HG02840 (cell line): Measurements from ENCODE around the gene DDX50.
"Not testable (repeated sequence)": the region's sequence is repeated elsewhere in the genome, so short reads cannot be mapped to it uniquely, and the experiment has no call there.

Experiments
- ATAC-seq: cut with Tn5 transposase; IDR thresholded peaks from one replicate; pipeline ENCODE4 v1.9.1; 2021; ENCODE audit warnings: mild to moderate bottlenecking, moderate library complexity, moderate number of reproducible peaks; ENCODE audit not compliant: unreplicated experiment, low FRiP score

Gene DDX50

DNA sequence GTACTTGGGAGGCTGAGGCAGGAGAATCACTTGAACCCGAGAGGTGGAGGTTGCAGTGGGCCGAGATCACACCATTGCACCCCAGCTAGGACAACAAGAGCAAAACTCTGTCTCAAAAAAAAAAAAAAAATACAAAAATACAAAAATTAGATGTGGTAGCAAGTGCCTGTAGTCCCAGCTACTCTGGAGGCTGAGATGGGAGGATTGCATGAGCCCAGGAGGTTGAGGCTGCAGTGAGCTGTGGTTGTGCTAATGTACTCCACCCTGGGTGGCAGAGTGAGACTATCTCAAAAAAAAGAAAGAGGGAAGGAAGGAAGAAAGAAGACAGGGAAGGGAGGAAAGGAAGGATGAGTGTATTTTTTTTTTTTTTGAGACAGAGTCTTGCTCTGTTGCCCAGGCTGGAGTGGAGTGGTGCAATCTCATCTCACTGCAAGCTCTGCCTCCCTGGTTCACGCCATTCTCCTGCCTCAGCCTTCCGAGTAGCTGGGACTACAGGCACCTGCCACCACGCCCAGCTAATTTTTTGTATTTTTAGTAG lies 74.9 kb downstream of the DDX50 start:
- ATAC-seq = not testable (repeated sequence)

DNA sequence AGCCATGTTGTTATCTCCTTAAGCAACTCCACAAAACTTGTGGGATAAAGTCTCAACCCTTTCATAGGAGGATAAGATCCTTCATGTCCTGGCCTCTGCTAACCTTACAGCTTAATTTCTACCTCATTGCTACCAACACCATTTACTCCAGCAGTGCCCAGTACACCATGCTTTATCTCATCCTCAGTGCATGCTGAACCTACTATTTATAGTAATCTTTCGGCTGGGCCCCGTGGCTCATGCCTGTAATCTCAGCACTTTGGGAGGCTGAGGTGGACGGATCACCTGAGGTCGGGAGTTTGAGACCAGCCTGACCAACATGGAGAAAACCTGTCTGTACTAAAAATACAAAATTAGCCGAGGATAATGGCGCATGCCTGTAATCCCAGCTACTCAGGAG lies 78.6 kb downstream of the DDX50 start:
- ATAC-seq = not testable (repeated sequence)

DNA sequence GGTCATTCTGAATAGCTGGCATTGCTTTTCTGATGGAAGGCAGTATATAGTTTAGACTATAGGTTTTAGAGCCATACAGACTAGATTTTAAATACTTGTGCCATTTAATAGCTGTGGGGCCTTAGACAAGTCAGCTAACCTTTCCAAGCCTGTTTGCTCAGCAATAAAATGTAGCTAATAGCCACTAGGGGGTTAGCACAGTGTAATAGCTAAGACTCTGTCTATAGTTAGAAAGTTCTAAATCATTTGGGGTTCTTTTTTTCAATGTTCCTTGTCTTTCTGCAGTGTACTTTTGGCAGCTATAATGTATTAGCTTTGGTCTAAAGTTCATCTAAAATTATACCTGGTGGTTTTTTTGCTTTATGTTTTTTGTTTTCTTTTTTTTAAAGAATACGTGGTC lies 80.0 kb downstream of the DDX50 start:
- no peak for ATAC-seq

DNA sequence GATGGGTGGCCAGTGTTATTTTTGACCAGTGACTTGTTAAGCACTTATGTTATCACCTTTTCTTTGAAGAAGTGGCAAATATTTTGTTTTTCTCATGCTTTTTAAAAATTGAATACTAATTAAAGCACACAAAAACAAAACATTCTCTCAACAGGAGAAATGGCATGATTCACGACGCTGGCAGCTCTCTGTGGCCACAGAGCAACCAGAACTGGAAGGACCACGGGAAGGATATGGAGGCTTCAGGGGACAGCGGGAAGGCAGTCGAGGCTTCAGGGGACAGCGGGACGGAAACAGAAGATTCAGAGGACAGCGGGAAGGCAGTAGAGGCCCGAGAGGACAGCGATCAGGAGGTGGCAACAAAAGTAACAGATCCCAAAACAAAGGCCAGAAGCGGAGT lies 81.3 kb downstream of the DDX50 start:
- ATAC-seq = no peak

DNA sequence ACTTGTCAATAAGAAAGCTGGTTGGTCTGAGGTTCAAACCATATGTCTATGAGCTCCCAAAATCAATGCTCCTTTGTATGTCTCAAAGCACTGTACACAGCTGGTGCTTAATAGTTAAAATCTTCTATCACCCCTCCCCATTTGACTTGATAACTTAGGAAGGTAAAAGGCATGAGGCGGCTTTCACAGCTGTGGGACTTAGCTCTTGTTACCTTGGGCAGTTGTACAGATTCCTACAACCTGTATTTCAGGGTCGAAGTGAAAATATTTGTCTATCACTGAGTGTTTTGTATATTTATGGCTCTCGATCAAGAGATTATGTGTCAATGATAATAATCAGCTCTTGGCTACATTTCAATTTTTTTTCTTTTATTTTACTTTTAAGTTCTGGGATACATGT lies 86.5 kb downstream of the DDX50 start:
- ATAC-seq = no peak

DNA sequence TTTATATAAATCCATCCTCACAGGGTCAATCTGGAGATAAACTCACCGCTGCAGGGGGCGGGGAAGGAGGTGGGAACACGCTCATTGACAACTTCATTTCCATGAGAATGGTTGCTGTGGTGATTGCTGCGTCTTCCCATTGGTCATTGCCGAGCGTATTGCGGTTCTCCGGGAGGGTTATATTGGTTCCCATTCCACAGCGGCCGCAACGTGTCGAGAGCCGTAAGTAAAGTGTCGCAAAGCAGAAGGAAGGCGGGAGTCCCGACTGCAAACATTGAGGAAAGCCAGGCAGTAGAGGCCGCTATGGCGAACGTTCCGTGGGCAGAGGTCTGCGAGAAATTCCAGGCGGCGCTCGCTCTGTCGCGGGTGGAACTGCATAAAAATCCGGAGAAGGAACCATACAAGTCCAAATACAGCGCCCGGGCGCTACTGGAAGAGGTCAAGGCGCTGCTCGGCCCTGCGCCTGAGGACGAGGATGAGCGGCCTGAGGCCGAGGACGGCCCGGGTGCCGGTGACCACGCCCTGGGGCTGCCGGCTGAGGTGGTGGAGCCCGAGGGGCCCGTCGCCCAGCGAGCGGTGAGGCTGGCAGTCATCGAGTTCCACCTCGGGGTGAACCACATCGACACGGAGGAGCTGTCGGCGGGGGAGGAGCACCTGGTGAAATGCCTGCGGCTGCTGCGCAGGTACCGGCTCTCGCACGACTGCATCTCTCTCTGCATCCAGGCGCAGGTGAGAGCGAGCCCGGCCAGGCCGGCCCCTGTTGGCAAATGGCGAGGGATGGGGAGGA lies 87.6 kb downstream of the DDX50 start, which contains the start of gene KIFBP:
KIFBP (plus strand) TSS at position 274 of the 787 bp plus-strand sequence; CDS start at position 304, 30 bp downstream.
- peak; percentile 64 for ATAC-seq

DNA sequence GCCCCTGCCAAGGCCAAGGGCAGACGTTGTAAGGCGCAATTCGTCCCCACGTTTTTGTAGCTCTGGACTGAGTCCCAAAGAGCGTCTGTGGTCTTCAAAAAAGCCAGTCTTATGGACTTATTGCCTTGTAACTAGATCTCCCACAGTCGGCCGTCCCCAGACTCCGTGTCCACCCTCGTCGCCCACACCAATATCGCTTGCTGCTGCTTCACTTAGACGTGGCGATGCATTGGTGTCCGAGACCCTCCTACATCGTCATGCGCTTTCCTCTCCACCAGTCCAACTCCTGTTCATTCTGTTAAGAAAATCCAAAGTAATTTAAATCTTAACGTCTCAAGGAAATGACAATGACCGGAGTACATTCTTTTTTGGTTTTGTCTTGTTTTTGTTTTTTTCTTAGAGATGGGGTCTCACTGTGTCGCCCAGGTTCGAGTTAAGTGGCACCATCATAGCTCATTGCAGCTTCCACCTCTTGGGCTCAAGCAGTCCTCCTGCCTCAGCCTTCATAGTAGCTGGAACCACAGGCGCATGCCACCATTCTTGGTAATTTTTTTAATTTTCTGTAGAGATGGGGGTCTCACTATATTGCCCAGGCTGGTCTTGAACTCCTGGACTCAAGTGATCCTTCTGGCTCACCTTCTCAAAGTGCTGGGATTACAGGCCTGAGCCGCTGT lies 88.3 kb downstream of the DDX50 start:
- ATAC-seq = no peak

DNA sequence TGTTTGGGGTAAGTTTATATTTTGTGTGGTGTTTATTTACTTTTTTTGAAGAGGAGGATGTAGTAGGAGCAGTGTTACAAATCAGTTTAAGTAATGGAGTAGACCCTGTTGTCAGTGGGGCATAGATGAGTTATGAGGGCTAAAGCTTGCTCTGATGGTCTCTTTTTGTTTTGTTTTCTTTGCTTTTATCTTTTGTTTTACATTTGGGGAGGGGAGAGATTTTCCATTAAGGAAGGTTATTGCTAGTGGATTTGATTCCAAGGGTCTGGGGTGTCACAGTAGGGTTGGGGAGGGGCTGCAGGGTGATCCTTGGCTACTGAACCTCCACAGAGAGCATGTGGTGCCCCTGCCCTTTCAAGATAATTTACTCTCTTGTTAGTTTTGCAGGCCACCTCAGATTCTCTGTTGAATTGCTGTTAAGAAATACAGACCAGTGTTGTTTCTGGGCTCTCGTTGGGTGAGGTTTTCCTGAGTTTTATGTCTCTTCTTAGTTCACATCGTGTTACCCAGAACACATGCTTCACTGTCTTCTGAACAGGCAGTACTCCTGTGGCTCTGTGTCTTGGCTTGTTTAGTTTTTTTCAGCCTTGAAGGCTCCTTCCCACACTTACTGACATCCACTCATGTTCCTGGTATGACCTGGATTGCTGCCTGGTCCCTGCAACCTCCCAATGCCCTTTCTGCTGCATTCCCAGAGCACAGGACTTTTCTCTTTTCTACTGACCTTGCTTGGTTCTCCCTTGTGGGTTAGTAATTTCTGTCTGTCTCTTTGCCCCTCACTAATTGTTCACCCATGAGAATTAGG lies 91.7 kb downstream of the DDX50 start:
- no peak for ATAC-seq
